Gastrocnemius medialis (tissue), 4 donors: ENCODE results near the gene TMEM123.

ENCODE experiments used
- CTCF ChIP-seq, 5 experiments: fragments of 450-650 bp in 3 of 5; fragments of 200-600 bp in 2 of 5; sonication (generic) in 2 of 5; IDR thresholded peaks in 4 of 5; conservative IDR thresholded peaks in 1 of 5; 1 replicate in 4 of 5; 2 replicates in 1 of 5; pipeline ENCODE4 v1.5.1; 2016 to 2019; ENCODE audit warnings: antibody characterized with exemption in 5 of 5, mild to moderate bottlenecking in 3 of 5, moderate library complexity in 3 of 5
- POLR2A ChIP-seq, 2 donors: fragments of 450-650 bp; IDR thresholded peaks; one replicate each; pipeline ENCODE4 v1.6.1; 2017; ENCODE audit warnings: antibody characterized with exemption in 2 of 2, mild to moderate bottlenecking in 2 of 2, moderate library complexity in 2 of 2

- TF ChIP-seq CTCF (IDR thresholded peaks at IDR 0.05 in 4 of 5, conservative IDR thresholded peaks at IDR 0.05 in 1 of 5) (no peak), POLR2A (IDR thresholded peaks at IDR 0.05) (no peak)
These were observed 16.7 kb upstream of the TMEM123 start for GRCh38 chr11:102469196-102469821.
